Fibroblast of villous mesenchyme (primary cell): ENCODE measurements around the gene TAF4. TPM values are rescaled to one million over a fixed set of nuclear protein-coding genes. Genes with fewer than 3 reads are reported as not detected.

Experiments
- DNase-seq: peaks from one replicate; pipeline ENCODE4 v3.0.0-alpha.2; 2010; ENCODE audit warnings: low read depth
- H3K4me3 ChIP-seq: 2 replicates; pipeline ENCODE4 v1.5.1; 2011; ENCODE audit warnings: low read depth, mild to moderate bottlenecking, low read length
- total RNA-seq: library from RNA; depleted of rRNA; stranded (reverse); fragments of >200 nt; gene quantifications from 2 replicates; pipeline ENCODE4 v1.2.3, GENCODE V29; 2012
- TF ChIP-seq, protein P1 (sequence below): IDR thresholded peaks from 2 replicates; pipeline ENCODE4 v1.5.1; 2012; ENCODE audit warnings: low read depth, mild to moderate bottlenecking, low read length; ENCODE audit not compliant: insufficient read depth

TAF4 gene
- total RNA-seq, 1 donor = 3.0 TPM

DNA sequence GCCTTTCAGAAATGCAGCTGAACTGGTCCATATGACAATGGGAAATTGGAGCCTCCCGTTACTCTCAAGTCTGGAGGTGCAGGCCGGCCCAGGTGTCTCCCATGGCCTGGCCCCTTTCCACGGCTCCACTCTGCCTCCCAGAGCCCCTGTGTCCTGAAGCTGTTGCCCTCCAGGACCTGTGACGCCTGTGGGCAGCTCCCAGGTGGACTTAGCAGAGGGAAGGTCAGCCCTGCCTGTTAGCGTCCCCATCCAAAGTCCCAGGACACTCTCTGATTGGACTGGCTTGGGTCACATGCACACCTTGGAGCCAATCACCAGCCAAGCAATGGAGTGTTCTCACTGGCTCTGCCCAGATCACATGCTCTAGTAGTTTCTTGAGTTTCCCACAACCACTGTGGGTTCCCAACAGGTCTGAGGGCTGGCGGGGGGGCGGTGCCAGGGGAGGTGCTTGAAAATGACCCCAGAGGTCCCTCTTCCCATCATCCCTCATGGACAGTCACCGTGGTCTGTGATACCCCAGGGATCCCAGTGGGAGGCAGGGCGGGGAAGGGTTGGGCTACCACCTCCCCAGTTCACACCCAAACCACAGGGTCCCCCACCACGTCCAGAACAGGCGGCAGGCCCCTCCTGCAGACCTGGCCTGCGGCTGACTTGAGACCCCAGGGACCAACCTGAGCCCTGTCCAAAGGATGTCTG lies 135.6 kb downstream of the TAF4 start:
- TF ChIP-seq, protein P1, sequence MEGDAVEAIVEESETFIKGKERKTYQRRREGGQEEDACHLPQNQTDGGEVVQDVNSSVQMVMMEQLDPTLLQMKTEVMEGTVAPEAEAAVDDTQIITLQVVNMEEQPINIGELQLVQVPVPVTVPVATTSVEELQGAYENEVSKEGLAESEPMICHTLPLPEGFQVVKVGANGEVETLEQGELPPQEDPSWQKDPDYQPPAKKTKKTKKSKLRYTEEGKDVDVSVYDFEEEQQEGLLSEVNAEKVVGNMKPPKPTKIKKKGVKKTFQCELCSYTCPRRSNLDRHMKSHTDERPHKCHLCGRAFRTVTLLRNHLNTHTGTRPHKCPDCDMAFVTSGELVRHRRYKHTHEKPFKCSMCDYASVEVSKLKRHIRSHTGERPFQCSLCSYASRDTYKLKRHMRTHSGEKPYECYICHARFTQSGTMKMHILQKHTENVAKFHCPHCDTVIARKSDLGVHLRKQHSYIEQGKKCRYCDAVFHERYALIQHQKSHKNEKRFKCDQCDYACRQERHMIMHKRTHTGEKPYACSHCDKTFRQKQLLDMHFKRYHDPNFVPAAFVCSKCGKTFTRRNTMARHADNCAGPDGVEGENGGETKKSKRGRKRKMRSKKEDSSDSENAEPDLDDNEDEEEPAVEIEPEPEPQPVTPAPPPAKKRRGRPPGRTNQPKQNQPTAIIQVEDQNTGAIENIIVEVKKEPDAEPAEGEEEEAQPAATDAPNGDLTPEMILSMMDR = no peak
- no peak for DNase-seq
- H3K4me3 ChIP-seq = no peak overlapping the region

- H3K4me3 ChIP-seq = no peak overlapping the region
- TF ChIP-seq, protein P1 = no peak
- no peak for DNase-seq
Observed at GRCh38 chr20:61929561-61929960, 136.1 kb downstream of the TAF4 start.

DNA sequence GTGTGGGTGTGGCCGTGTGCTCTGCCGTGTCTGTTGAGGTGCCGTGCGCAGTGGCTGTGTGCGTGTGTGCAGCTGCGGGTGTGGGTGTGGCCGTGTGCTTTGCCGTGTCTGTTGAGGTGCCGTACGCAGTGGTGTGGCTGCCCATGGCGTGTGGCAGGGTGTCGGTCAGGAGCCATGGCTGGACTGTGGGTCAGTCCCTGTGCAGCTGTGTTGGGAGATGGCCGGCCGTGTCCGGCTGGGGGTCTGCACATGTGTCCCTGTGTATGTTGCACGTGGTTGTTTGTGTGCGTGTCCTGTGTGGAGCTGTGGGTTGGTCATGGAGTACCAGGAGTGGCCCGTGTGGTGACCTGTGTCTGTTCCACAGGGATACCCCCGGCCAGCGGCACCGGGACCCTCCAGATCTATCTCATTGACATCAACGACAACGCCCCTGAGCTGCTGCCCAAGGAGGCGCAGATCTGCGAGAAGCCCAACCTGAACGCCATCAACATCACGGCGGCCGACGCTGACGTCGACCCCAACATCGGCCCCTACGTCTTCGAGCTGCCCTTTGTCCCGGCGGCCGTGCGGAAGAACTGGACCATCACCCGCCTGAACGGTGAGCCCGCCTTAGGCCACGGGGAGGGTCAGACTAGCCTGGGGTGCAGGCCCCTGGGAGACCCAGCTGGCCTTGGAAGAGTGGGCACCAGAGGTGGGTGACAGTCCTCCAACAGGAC lies 137.7 kb downstream of the TAF4 start:
- TF ChIP-seq, protein P1 = no peak
- no peak for DNase-seq

GRCh38 chr20:61927193-61927825 lies 138.4 kb downstream of the TAF4 start:
- no peak for DNase-seq
- TF ChIP-seq, protein P1 = no peak
- H3K4me3 ChIP-seq = no peak overlapping the region

More for the DNA sequence above, 137.7 kb downstream of the TAF4 start:
- H3K4me3 ChIP-seq = no peak overlapping the region

GRCh38 chr20:61926796-61927192 lies 138.9 kb downstream of the TAF4 start:
- no peak for DNase-seq
- TF ChIP-seq, protein P1 = no peak
- H3K4me3 ChIP-seq = no peak overlapping the region

GRCh38 chr20:61926253-61926613 lies 139.4 kb downstream of the TAF4 start:
- DNase-seq = no peak
- TF ChIP-seq, protein P1 = no peak
- H3K4me3 ChIP-seq = no peak overlapping the region
